Nephron progenitor cell (in vitro differentiated cells): ENCODE data around the gene CYSTM1.

Experiments
- DNase-seq: peaks from one replicate; pipeline ENCODE4 v3.0.0; 2021
- H3K27ac Mint-ChIP-seq: 2 replicates; pipeline ENCODE4 v1.8.0; 2021; ENCODE audit warnings: mild to moderate bottlenecking, moderate library complexity, mixed read lengths
- H3K27me3 Mint-ChIP-seq: 2 replicates; pipeline ENCODE4 v1.8.0; 2021; ENCODE audit warnings: mild to moderate bottlenecking, low read depth, mixed read lengths; ENCODE audit not compliant: poor library complexity
- H3K36me3 Mint-ChIP-seq: 2 replicates; pipeline ENCODE4 v1.8.0; 2021; ENCODE audit warnings: low read depth, mixed read lengths
- H3K4me1 Mint-ChIP-seq: 2 replicates; pipeline ENCODE4 v1.8.0; 2021; ENCODE audit warnings: mixed read lengths
- H3K4me3 Mint-ChIP-seq: 2 replicates; pipeline ENCODE4 v1.8.0; 2021; ENCODE audit warnings: mild to moderate bottlenecking, moderate library complexity, mixed read lengths
- H3K9me3 Mint-ChIP-seq: 2 replicates; pipeline ENCODE4 v1.8.0; 2021; ENCODE audit warnings: mild to moderate bottlenecking, moderate library complexity, mixed read lengths
- CTCF ChIP-seq: fragments of 200-600 bp; sonication (generic); IDR thresholded peaks from 2 replicates; pipeline ENCODE4 v1.5.0; 2021; ENCODE audit warnings: antibody characterized with exemption

The CYSTM1 gene

GRCh38 chr5:140175367-140176030, 511 bp downstream of the CYSTM1 start:
- peaks cover 26% of the 10 kb centered on the region for H3K27me3 Mint-ChIP-seq
- H3K36me3 Mint-ChIP-seq: no peaks in the 10 kb centered on the region
- peak overlapping the region; percentile 94 for H3K27ac Mint-ChIP-seq
- no peak for TF ChIP-seq CTCF
- H3K4me1 Mint-ChIP-seq: peaks cover 29% of the 10 kb centered on the region
- peak overlapping the region; percentile 95 for H3K4me3 Mint-ChIP-seq
- H3K9me3 Mint-ChIP-seq: no peaks in the 10 kb centered on the region
- peak; percentile 77 for DNase-seq

- Mint-ChIP-seq H3K4me1 (peaks cover 29% of the 10 kb centered on the region), H3K27ac (peak overlapping the region; percentile 94)
Observed at GRCh38 chr5:140176031-140176387, 1.0 kb downstream of the CYSTM1 start.

GRCh38 chr5:140178086-140178410, 3.1 kb downstream of the CYSTM1 start:
- Mint-ChIP-seq H3K36me3 (no peaks in the 10 kb centered on the region), H3K9me3 (no peaks in the 10 kb centered on the region), H3K4me3 (no peak overlapping the region), H3K4me1 (peaks cover 31% of the 10 kb centered on the region), H3K27ac (no peak overlapping the region), H3K27me3 (peaks cover 12% of the 10 kb centered on the region)
- no peak for TF ChIP-seq CTCF
- DNase-seq: no peak

More at GRCh38 chr5:140176031-140176387, 1.0 kb downstream of the CYSTM1 start:
- Mint-ChIP-seq H3K27me3 (peaks cover 24% of the 10 kb centered on the region), H3K36me3 (no peaks in the 10 kb centered on the region), H3K9me3 (no peaks in the 10 kb centered on the region), H3K4me3 (peak overlapping the region; percentile 95)
- DNase-seq: no peak
- TF ChIP-seq CTCF: no peak

GRCh38 chr5:140178482-140179116, 3.6 kb downstream of the CYSTM1 start:
- peaks cover 6% of the 10 kb centered on the region for H3K27me3 Mint-ChIP-seq
- no peak overlapping the region for H3K27ac Mint-ChIP-seq
- TF ChIP-seq CTCF: no peak
- H3K4me3 Mint-ChIP-seq: no peak overlapping the region
- H3K4me1 Mint-ChIP-seq: peaks cover 35% of the 10 kb centered on the region
- H3K36me3 Mint-ChIP-seq: no peaks in the 10 kb centered on the region
- H3K9me3 Mint-ChIP-seq: no peaks in the 10 kb centered on the region
- no peak for DNase-seq

GRCh38 chr5:140181002-140181483, 6.1 kb downstream of the CYSTM1 start:
- Mint-ChIP-seq H3K27ac (no peak overlapping the region), H3K27me3 (peaks cover under 1% of the 10 kb centered on the region), H3K9me3 (no peaks in the 10 kb centered on the region), H3K4me3 (no peak overlapping the region), H3K4me1 (peaks cover 21% of the 10 kb centered on the region), H3K36me3 (no peaks in the 10 kb centered on the region)
- no peak for TF ChIP-seq CTCF
- no peak for DNase-seq

- TF ChIP-seq CTCF: no peak
- H3K4me1 Mint-ChIP-seq: peaks cover 20% of the 10 kb centered on the region
- H3K36me3 Mint-ChIP-seq: no peaks in the 10 kb centered on the region
- H3K4me3 Mint-ChIP-seq: no peak overlapping the region
- H3K27me3 Mint-ChIP-seq: no peaks in the 10 kb centered on the region
- DNase-seq: no peak
- H3K27ac Mint-ChIP-seq: no peak overlapping the region
- no peaks in the 10 kb centered on the region for H3K9me3 Mint-ChIP-seq
Observed at GRCh38 chr5:140181525-140181924, 6.5 kb downstream of the CYSTM1 start.
